HEK293 (cell line): Measurements from ENCODE around the gene NAXE.
"Not testable (repeated sequence)": the region's sequence is repeated elsewhere in the genome, so short reads cannot be mapped to it uniquely, and the experiment has no call there.

Experiments used
- CTCF ChIA-PET: fragments of 350-600 bp; formaldehyde crosslinking; extraction: SDS; loops from one replicate; lab custom pipeline; 2021; ENCODE audit warnings: antibody characterized with exemption; lab: Yijun Ruan, JAX
- POLR2A ChIA-PET: fragments of 300-600 bp; formaldehyde crosslinking; extraction: SDS; loops from one replicate; lab custom pipeline; 2020; ENCODE audit warnings: antibody characterized with exemption, inconsistent platforms; lab: Yijun Ruan, JAX
- H3K27ac ChIP-seq: fragments of 200-500 bp; sonication (Bioruptor generic); 2 replicates; pipeline ENCODE4 v1.5.1; 2014; ENCODE audit warnings: low read depth, low read length, control low read depth, inconsistent platforms; ENCODE audit errors: extremely low read depth
- H3K36me3 ChIP-seq, 2 experiments: fragments of 200-500 bp in 1 of 2; sonication (Bioruptor generic) in 1 of 2; 1 replicate in 1 of 2; 2 replicates in 1 of 2; pipeline ENCODE4 v1.5.1; 2014 to 2017; ENCODE audit warnings: inconsistent platforms in 2 of 2, low read length in 2 of 2; ENCODE audit not compliant: control insufficient read depth in 2 of 2, insufficient read depth in 1 of 2
- H3K4me1 ChIP-seq: fragments of 200-500 bp; sonication (Bioruptor generic); 2 replicates; pipeline ENCODE4 v1.5.1; 2014; ENCODE audit warnings: mild to moderate bottlenecking, low read length, inconsistent platforms; ENCODE audit not compliant: control insufficient read depth, insufficient read depth
- H3K4me3 ChIP-seq: 2 replicates; pipeline ENCODE4 v1.5.1; 2011; ENCODE audit warnings: low read depth, mild to moderate bottlenecking, control low read depth, low read length, moderate library complexity
- H3K9me3 ChIP-seq: fragments of 200-500 bp; sonication (Bioruptor generic); 2 replicates; pipeline ENCODE4 v1.5.1; 2014; ENCODE audit warnings: low read depth, low read length, inconsistent platforms; ENCODE audit not compliant: control insufficient read depth, insufficient read depth
- ATF2 ChIP-seq: fragments of 450-650 bp; formaldehyde crosslinking; IDR thresholded peaks from 2 replicates; pipeline ENCODE4 v1.5.1; 2016; ENCODE audit warnings: missing biosample characterization, missing genetic modification characterization, low read depth
- FEZF1 ChIP-seq: fragments of 450-650 bp; formaldehyde crosslinking; IDR thresholded peaks from 2 replicates; pipeline ENCODE4 v1.5.1; 2016; ENCODE audit warnings: missing biosample characterization, missing genetic modification characterization
- HIC1 ChIP-seq: fragments of 450-650 bp; formaldehyde crosslinking; IDR thresholded peaks from 2 replicates; pipeline ENCODE4 v1.5.1; 2016; ENCODE audit warnings: missing biosample characterization, missing genetic modification characterization
- HOXD13 ChIP-seq: sonication (generic); formaldehyde crosslinking; IDR thresholded peaks from 2 replicates; pipeline ENCODE4 v1.8.0; 2022; ENCODE audit warnings: missing genetic modification reagents, borderline replicate concordance
- SP7 ChIP-seq: fragments of 450-650 bp; formaldehyde crosslinking; IDR thresholded peaks from 2 replicates; pipeline ENCODE4 v1.5.1; 2016; ENCODE audit warnings: missing biosample characterization, missing genetic modification characterization
- YY1 ChIP-seq: fragments of 450-650 bp; formaldehyde crosslinking; IDR thresholded peaks from 2 replicates; pipeline ENCODE4 v1.5.1; 2018; ENCODE audit warnings: missing biosample characterization, missing genetic modification characterization
- ZBTB1 ChIP-seq: fragments of 450-650 bp; formaldehyde crosslinking; IDR thresholded peaks from 2 replicates; pipeline ENCODE4 v1.5.1; 2016; ENCODE audit warnings: missing biosample characterization, missing genetic modification characterization
- ZBTB10 ChIP-seq: fragments of 450-650 bp; formaldehyde crosslinking; IDR thresholded peaks from 2 replicates; pipeline ENCODE4 v1.5.1; 2016; ENCODE audit warnings: missing biosample characterization, missing genetic modification characterization
- ZBTB44 ChIP-seq: fragments of 450-650 bp; IDR thresholded peaks from 2 replicates; pipeline ENCODE4 v1.5.1; 2018; ENCODE audit warnings: missing biosample characterization, mild to moderate bottlenecking, missing genetic modification characterization
- ZFP41 ChIP-seq: fragments of 450-650 bp; formaldehyde crosslinking; IDR thresholded peaks from 2 replicates; pipeline ENCODE4 v1.5.1; 2016; ENCODE audit warnings: missing biosample characterization, missing genetic modification characterization, borderline replicate concordance
- ZNF114 ChIP-seq: fragments of 450-650 bp; formaldehyde crosslinking; IDR thresholded peaks from 2 replicates; pipeline ENCODE4 v1.5.0; 2017; ENCODE audit warnings: missing biosample characterization, missing genetic modification characterization
- ZNF121 ChIP-seq: fragments of 450-650 bp; formaldehyde crosslinking; IDR thresholded peaks from 2 replicates; pipeline ENCODE4 v1.5.1; 2016; ENCODE audit warnings: missing biosample characterization, missing genetic modification characterization
- ZNF146 ChIP-seq: fragments of 450-650 bp; formaldehyde crosslinking; IDR thresholded peaks from 2 replicates; pipeline ENCODE4 v1.5.1; 2016; ENCODE audit warnings: missing biosample characterization, missing genetic modification characterization
- ZNF221 ChIP-seq: fragments of 450-650 bp; formaldehyde crosslinking; IDR thresholded peaks from 2 replicates; pipeline ENCODE4 v1.5.1; 2017; ENCODE audit warnings: missing biosample characterization, missing genetic modification characterization, borderline replicate concordance
- ZNF223 ChIP-seq: fragments of 450-650 bp; formaldehyde crosslinking; IDR thresholded peaks from 2 replicates; pipeline ENCODE4 v1.5.1; 2016; ENCODE audit warnings: missing biosample characterization, missing genetic modification characterization
- ZNF324 ChIP-seq: fragments of 450-650 bp; formaldehyde crosslinking; IDR thresholded peaks from 2 replicates; pipeline ENCODE4 v1.5.1; 2016; ENCODE audit warnings: missing biosample characterization, missing genetic modification characterization
- ZNF366 ChIP-seq: fragments of 450-650 bp; formaldehyde crosslinking; conservative IDR thresholded peaks from 2 replicates; pipeline ENCODE4 v1.5.1; 2016; ENCODE audit warnings: missing biosample characterization, missing genetic modification characterization
- ZNF501 ChIP-seq: fragments of 450-650 bp; formaldehyde crosslinking; IDR thresholded peaks from 2 replicates; pipeline ENCODE4 v1.5.1; 2016; ENCODE audit warnings: missing biosample characterization, missing genetic modification characterization
- ZNF596 ChIP-seq: fragments of 450-650 bp; IDR thresholded peaks from 2 replicates; pipeline ENCODE4 v1.5.0; 2018; ENCODE audit warnings: missing biosample characterization, mild to moderate bottlenecking, missing genetic modification characterization, moderate library complexity
- ZNF692 ChIP-seq: fragments of 450-650 bp; formaldehyde crosslinking; IDR thresholded peaks from 2 replicates; pipeline ENCODE4 v1.5.1; 2016; ENCODE audit warnings: missing biosample characterization, missing genetic modification characterization
- ZNF76 ChIP-seq: fragments of 450-650 bp; formaldehyde crosslinking; IDR thresholded peaks from 2 replicates; pipeline ENCODE4; 2016; ENCODE audit warnings: low read depth, missing biosample characterization, missing genetic modification characterization, borderline replicate concordance
- ZSCAN16 ChIP-seq: fragments of 450-650 bp; formaldehyde crosslinking; IDR thresholded peaks from 2 replicates; pipeline ENCODE4 v1.5.1; 2016; ENCODE audit warnings: missing biosample characterization, missing genetic modification characterization

The NAXE gene

GRCh38 chr1:156629823-156630449 is 38.4 kb downstream of the NAXE start (continued):
- TF ChIP-seq HIC1, result no peak
- no peak for TF ChIP-seq SP7 (tag by site-specific recombination)
- peak; percentile 66; the same call in 1 of the 2 replicates for TF ChIP-seq ZNF121 (tag by site-specific recombination)
- TF ChIP-seq, all 188 proteins: peak for 3

GRCh38 chr1:156631152-156631551 is 39.6 kb downstream of the NAXE start:
- POLR2A ChIA-PET, H3K4me3 ChIP-seq, H3K9me3 ChIP-seq, H3K27ac ChIP-seq, H3K4me1 ChIP-seq, H3K36me3 ChIP-seq: not testable (repeated sequence)
- CTCF ChIA-PET, result interaction anchor here (0.6 to 14.1 kb wide), 7 partner anchors 9 to 58 kb away, joined by 3 to 294 read pairs (median 4); no protein-coding TSS in a partner anchor

GRCh38 chr1:156632355-156632754 is 40.8 kb downstream of the NAXE start:
- Histone ChIP-seq H3K27ac (no peak overlapping the region), H3K4me1 (no peaks in the 10 kb centered on the region), H3K9me3 (no peaks in the 10 kb centered on the region), H3K36me3 (no peaks in the 10 kb centered on the region), H3K4me3 (no peak overlapping the region)
- ChIA-PET CTCF (interaction anchor here (1.1 to 14.1 kb wide), 2 partner anchors 12 to 26 kb away, joined by 3 to 294 read pairs; no protein-coding TSS in a partner anchor), POLR2A (no interaction called here)
- no peak for TF ChIP-seq ZSCAN16 (tag by site-specific recombination)
- no peak for TF ChIP-seq ZNF366 (tag by site-specific recombination)
- TF ChIP-seq HOXD13, result no peak
- no peak for TF ChIP-seq ZNF692 (tag by site-specific recombination)
- TF ChIP-seq ZBTB1, result no peak
- no peak for TF ChIP-seq ZBTB44 (tag by site-specific recombination)
- no peak for TF ChIP-seq YY1 (tag by site-specific recombination)
- TF ChIP-seq ATF2 (tag by site-specific recombination), result no peak
- no peak for TF ChIP-seq ZNF146 (tag by site-specific recombination)
- no peak for TF ChIP-seq ZBTB10 (tag by site-specific recombination)
- TF ChIP-seq ZNF221 (tag by site-specific recombination), result no peak
- TF ChIP-seq ZNF501 (tag by site-specific recombination), result no peak
- TF ChIP-seq FEZF1 (tag by site-specific recombination), result no peak
- TF ChIP-seq ZNF596 (tag by site-specific recombination), result no peak
- TF ChIP-seq ZNF76 (tag by site-specific recombination), result no peak
- no peak for TF ChIP-seq ZFP41 (tag by site-specific recombination)
- TF ChIP-seq ZNF114 (tag by site-specific recombination), result no peak
- TF ChIP-seq ZNF223 (tag by site-specific recombination), result no peak
- TF ChIP-seq ZNF324, result no peak
